ENCODE data around the gene FLVCR1.
"Not testable (repeated sequence)": the region's sequence is repeated elsewhere in the genome, so short reads cannot be mapped to it uniquely, and the experiment has no call there.

FLVCR1 gene

GRCh38 chr1:212860713-212861581 lies 2.9 kb downstream of the FLVCR1 start:
- peak; percentile 82 for DNase-seq

- DNase-seq = no peak
Observed at GRCh38 chr1:212862111-212862690, 4.1 kb downstream of the FLVCR1 start.

- DNase-seq = not testable (repeated sequence)
Observed at GRCh38 chr1:212863345-212863744, 5.3 kb downstream of the FLVCR1 start.

GRCh38 chr1:212864201-212864600 lies 6.1 kb downstream of the FLVCR1 start:
- no peak for DNase-seq

DNA sequence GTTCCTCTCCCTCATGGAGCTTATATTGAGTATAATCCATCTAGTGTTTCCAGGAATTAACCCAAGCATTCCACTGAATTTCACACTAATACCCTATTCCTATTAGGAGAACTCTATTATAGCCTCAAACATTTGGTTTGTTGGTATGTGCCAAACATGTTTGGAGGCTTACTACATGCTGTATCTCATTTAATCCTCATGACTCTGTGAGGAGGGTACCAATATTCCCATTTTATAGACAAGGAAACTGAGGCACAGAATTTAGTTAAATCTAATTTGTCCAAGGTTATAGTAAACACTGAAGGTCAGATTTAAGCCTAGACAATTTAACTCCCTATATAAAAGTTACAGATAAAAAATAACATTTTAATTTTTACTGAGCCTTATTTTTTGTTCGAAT lies 9.1 kb downstream of the FLVCR1 start:
- DNase-seq = no peak

- DNase-seq = no peak
Observed at GRCh38 chr1:212871976-212872375, 13.9 kb downstream of the FLVCR1 start.

GRCh38 chr1:212873518-212873917 lies 15.4 kb downstream of the FLVCR1 start:
- no peak for DNase-seq

DNA sequence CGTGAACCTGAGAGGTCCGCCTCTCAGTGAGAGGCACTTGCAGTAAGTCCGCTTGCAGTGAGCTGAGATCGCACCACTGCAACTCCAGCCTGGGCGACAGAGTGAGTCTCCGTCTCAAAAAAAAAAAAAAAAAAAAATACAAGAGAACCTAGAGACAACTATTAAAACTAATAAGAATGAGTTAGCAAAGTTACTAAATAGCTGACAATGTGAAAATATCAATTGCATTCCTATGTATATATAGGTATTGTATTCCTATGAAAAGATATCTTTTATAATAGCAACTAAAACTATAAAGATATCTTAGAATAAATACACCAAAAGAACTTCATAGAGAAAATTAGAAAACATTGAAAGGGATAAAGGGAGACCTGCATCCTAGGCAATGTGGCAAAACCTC lies 20.3 kb downstream of the FLVCR1 start:
- no peak for DNase-seq

DNA sequence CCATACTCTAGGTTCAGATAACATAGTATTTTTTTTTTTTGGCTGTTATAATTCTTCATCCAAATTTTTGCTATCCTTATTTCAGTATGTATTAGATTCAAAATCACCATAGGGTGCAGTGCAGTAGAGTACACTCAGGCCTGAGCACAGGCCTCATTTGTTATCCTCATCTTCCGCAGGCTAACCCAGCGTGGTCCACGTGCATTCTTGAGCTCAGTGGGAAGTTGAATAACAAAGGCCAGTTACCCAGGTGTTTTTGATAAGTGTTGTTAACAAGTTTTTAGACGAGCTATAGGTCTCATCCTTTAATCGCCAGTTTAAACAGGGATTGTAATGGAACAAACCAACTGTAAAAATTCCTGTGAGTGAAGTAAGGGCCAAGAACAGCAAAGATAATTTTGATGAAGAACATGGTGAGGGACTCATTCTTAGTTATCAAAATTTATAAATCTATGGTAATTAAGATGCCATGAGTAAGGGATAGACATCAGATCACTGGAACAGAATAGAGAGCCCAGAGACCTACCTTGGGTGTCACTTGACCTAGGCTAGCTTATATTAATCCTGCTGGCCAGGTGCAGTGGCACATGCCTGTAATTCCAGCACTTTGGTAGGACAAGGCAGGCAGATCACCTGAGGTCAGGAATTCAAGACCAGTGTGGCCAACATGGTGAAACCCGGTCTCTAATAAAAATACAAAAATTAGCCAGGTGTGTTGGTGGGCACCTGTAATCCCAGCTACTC lies 22.0 kb downstream of the FLVCR1 start:
- DNase-seq = no peak

GRCh38 chr1:212884592-212884991 lies 26.5 kb downstream of the FLVCR1 start:
- no peak for DNase-seq

DNA sequence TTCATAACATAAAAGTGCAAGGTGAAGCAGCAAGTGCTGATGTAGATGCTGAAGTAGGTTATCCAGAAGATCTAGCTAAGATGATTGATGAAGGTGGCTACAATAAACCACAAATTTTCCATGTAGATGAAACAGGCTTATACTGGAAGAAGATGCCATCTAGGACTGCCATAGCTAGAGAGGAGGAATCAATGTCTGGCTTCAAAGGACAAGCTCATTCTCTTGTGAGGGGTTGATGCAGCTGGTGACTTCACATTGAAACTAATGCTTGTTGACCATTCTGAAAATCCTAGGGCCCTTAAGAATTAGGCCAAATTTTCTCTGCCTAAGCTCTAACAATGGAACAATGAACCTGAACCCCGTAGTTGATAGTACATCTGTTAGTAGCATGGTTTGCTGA lies 34.0 kb downstream of the FLVCR1 start:
- no peak for DNase-seq

- no peak for DNase-seq
Observed at GRCh38 chr1:212899845-212900244, 41.8 kb downstream of the FLVCR1 start.

DNA sequence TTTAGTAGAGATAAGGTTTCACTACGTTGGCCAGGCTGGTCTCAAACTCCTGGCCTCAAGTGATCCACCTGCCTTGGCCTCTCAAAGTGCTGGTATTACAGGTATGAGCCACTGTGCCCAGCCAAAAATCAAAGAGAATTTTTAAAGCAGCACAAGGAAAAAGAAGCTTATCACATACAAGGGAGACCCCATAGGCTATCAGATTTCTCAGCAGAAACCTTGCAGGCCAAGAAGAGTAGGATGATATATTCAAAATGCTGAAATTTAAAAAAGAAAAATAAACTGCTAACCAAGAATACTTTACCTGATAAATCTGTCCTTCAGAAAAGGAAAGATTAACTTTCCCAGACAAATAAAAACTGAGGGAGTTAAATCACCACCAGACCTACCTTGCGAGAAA lies 43.2 kb downstream of the FLVCR1 start:
- DNase-seq = no peak

- DNase-seq = no peak
Observed at GRCh38 chr1:212902054-212902453, 44.0 kb downstream of the FLVCR1 start.

GRCh38 chr1:212903664-212904063 lies 45.6 kb downstream of the FLVCR1 start:
- DNase-seq = no peak

DNA sequence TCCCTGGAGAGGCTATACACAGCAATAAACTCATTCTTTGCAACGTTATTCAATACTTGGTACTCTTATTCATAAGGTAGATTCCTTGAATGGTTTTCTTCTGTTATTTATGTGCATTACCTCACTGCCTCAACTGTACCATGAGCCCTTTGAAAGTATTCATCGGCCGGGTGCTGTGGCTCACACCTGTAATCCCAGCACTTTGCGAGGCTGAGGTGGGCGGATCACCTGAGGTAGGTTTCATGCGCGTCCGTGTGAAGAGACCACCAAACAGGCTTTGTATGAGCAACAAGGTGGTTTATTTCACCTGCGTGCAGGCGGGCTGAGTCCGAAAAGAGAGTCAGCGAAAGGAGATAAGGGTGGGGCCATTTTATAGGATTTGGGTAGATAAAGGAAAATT lies 50.0 kb downstream of the FLVCR1 start:
- DNase-seq = not testable (repeated sequence)

DNA sequence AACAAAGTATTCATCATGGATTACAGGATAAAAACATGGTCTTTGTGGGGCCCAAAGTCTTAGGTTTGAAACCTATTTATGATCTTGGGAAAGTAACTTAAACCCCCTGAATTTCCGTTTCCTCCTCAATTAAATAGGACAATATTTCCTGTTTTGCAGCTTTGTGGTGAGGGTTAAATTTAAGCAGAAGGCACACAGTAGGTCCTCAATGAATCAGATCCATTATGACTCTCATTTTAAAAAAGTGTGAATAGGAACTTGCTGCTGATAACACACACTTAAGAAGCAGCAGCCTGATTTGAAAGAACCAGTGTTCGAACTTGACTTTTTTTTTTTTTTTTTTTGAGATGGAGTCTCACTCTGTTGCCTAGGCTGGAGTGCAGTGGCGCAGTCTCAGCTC lies 50.9 kb downstream of the FLVCR1 start:
- no peak for DNase-seq

GRCh38 chr1:212909652-212910063 lies 51.6 kb downstream of the FLVCR1 start:
- no peak for DNase-seq

GRCh38 chr1:212910213-212910612 lies 52.1 kb downstream of the FLVCR1 start:
- DNase-seq = not testable (repeated sequence)

- DNase-seq = not testable (repeated sequence)
Observed at GRCh38 chr1:212913638-212914037, 55.6 kb downstream of the FLVCR1 start.

DNA sequence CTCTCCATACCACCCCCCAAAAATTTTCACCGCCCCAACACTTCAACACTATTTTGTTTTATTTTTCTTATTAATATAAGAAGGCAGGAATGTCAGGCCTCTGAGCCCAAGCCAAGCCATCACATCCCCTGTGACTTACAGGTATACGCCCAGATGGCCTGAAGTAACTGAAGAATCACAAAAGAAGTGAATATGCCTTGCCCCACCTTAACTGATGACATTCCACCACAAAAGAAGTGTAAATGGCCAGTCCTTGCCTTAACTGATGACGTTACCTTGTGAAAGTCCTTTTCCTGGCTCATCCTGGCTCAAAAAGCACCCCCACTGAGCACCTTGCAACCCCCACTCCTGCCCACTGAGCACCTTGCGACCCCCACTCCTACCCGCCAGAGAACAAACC lies 56.0 kb downstream of the FLVCR1 start:
- DNase-seq = not testable (repeated sequence)

DNA sequence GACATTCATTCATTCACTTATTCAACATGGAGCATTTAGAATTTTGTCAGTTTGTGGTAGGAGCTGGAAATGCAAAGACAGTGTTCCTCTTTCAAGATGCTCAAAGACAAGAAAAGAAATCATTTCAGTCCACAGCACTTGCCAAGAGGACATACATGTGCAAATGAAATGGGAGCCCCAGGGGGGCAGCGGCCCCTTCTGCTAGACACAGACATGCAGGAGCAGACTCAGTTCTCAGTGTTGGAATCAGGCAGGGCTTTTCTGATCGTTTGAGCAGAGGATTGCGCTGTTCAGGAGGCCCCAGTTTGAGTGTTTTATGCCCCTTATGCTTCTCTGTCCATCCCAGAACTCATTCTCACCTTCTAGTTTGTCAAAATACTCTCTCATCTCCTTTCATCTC lies 56.7 kb downstream of the FLVCR1 start:
- no peak for DNase-seq

DNA sequence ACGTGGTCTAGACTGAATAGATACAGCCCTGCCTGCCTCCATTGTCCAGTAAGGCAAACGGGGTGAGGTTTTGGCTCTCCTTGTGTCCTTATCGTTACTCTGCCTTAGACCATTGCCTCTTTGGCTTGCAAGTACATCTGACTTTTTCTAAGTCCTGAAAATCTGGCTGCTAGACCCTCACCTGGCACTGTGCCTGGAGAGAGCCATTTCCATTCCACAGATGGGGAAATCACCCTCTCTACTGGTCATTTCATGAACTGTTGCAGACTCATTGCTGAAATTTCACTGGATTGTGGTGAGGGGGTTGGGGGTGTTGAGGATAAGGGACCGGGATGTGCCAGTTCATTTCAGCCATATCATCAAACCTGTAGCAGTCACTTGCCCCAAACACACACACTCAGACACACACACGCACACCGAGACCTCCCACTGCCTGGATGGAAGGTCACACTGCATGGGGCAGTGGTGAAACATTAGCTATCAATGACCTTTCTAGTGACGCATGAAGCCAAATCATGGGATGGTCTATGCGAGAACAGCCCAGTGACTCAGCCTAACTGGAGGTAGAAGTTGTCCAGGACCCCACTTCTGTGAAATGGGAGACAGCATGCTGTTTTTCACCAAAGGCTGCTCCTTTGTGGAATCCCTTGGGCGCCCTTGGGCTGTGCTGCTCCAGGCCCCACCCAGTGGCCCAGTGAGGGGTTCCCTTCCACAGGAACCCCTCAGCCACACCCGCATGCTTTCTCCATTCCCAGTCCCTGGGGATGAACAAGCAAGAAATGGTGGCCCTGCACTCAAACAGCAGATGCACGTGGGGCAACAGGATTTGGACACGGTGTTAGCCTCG lies 57.4 kb downstream of the FLVCR1 start:
- DNase-seq = peak; percentile 25
